ENCODE measurements around the gene PIP5K1C.

GRCh38 chr19:3723883-3724282 is 23.6 kb upstream of the PIP5K1C start:
- TF ChIP-seq CTCF (IDR thresholded peaks at IDR 0.05) (no peak), POLR2AphosphoS5 (IDR thresholded peaks at IDR 0.05) (no peak), EP300 (IDR thresholded peaks at IDR 0.05) (no peak), POLR2A (IDR thresholded peaks at IDR 0.05; ENCODE audit: low read depth) (no peak)
